ENCODE measurements around the gene PIN1.

DNA sequence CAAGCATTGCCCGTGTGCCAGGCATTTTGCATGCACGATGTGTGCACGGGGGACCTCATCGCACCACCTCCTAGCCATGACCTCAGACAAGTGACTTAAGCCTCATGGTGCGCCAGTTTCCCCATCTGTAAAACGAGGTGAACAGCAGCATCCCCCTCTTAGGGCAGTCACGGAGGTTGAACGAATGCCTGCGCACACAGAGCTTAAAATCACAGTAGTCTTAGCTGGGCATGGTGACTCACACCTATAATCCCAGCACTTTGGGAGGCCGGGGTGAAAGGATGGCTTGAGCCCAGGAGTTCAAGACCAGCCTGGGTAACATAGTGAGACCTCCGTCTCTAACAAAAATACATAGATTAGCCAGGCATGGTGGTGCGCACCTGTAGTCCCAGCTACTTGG, 48.6 kb downstream of the PIN1 start:
- TF ChIP-seq, protein P1, sequence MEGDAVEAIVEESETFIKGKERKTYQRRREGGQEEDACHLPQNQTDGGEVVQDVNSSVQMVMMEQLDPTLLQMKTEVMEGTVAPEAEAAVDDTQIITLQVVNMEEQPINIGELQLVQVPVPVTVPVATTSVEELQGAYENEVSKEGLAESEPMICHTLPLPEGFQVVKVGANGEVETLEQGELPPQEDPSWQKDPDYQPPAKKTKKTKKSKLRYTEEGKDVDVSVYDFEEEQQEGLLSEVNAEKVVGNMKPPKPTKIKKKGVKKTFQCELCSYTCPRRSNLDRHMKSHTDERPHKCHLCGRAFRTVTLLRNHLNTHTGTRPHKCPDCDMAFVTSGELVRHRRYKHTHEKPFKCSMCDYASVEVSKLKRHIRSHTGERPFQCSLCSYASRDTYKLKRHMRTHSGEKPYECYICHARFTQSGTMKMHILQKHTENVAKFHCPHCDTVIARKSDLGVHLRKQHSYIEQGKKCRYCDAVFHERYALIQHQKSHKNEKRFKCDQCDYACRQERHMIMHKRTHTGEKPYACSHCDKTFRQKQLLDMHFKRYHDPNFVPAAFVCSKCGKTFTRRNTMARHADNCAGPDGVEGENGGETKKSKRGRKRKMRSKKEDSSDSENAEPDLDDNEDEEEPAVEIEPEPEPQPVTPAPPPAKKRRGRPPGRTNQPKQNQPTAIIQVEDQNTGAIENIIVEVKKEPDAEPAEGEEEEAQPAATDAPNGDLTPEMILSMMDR (IDR thresholded peaks at IDR 0.05; ENCODE audit: low read length), result no peak
- no peak for TF ChIP-seq EZH2 (IDR thresholded peaks at IDR 0.05; ENCODE audit: borderline replicate concordance, low read length)
